HG03280 (cell line): Measurements from ENCODE around the gene TRAPPC2.
"Not testable (repeated sequence)": the region's sequence is repeated elsewhere in the genome, so short reads cannot be mapped to it uniquely, and the experiment has no call there.

Experiments
- ATAC-seq: cut with Tn5 transposase; IDR thresholded peaks from one replicate; pipeline ENCODE4 v1.9.1; 2021; ENCODE audit warnings: mild to moderate bottlenecking, moderate library complexity; ENCODE audit not compliant: unreplicated experiment

TRAPPC2 gene

DNA sequence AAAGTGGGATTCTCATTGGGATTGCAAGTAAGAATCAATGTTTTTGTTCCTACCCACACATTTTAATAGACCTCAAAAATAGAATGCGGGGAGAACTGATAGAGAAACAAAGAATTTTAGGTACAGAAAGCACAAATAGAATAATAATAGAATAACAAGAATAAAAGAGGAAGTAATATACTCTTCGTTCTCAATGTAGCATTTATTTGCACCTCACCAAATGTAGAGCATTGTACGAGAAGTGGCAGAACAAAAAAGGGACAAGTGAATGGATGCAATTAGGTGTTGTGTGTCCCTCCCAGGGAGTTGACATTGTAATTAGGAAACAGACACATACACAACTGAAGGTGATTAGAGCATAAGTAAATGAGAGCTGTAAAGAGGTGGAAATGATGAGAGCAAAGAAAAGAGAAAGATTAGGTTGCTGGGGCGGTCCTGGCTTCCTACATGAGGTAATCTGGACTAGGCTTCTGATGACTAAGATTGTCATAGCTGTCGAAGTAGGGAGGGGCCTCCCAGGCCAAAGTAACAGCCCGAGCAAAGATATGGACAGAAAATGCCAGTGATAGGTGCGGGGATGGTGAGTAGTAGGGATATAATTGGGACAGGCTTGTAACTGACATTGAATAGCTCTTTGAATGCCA lies 35.1 kb downstream of the TRAPPC2 start:
- ATAC-seq: peak; percentile 63

DNA sequence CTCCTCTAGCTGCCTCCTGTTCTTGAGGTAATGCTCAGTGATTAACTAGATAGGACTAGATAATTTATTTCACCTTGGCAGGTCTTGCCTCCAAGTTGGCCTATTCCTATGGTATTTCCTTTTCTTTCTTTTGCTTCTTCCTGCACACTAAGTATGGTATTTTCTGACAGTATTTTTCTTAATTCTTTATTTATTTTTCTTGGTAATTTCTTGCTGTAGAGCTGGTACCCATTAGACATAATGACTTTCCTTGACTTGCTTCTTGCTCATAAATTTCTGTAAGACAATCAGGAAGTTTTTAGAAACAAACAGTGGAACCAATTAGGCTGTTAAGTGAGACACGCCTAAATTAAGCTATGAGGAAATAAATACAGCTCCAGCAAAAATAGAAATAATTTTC lies 36.0 kb downstream of the TRAPPC2 start:
- ATAC-seq: no peak

DNA sequence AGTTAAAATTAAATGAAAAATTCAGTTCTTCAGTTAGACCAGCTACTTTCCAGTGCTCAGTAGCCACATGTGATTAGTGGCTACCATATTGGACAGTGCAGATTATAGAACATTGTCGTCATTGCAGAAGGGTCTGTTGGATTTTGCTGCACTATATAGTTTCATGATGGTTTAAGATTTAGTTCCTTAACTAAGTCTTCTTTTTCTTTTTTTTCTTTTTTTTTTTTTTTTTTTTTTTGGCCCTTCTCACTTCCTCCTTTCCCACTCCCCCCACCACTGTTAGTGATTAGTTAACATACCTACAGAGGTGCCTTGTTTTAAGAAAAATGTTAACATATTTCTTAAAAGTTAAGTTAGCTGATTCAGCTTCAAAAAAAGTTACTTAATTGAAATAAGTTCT lies 36.4 kb downstream of the TRAPPC2 start:
- ATAC-seq: no peak

DNA sequence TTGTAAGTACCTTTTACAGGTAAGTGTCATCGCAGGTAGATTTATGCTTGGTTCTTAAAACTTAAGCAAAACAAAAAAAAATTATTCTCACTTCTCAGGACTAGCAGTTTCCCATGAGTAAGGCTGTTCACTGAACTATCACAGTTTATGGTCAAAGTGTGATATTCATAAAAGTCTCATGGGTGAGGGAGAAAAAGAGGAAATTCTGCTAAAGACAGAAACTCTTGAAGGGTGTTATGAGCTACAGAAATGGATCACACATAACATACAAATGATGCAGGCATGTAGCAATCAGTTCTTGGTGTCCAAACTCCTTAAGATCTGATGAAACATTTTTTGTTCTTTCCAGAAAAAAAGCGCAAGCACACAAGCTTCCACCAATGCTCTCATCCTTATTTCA lies 37.0 kb downstream of the TRAPPC2 start:
- no peak for ATAC-seq

DNA sequence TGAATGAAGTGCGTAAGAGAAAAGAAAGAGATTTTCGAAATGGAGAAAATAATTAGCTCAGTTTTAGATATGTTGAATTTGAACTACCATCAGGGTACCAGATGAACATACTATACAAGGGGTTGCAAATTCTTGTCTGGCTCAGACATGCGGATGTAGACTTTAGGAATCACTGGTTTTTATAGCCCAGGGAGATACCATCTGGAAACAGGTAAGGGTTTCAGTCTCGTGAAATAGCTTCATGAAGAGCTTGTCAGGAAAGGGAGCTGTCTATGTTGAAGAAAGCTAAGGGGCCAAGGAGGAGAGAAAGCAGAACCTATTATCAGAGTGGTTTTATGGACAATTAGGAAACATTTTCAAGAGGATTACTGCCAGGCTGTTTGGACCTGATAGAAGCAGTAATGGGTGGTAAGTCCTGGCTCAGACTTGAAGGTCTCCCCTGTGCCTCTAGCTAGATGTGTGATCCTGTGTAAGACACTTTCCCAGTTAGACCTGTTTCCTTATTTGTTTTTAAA lies 38.8 kb downstream of the TRAPPC2 start:
- ATAC-seq: no peak

DNA sequence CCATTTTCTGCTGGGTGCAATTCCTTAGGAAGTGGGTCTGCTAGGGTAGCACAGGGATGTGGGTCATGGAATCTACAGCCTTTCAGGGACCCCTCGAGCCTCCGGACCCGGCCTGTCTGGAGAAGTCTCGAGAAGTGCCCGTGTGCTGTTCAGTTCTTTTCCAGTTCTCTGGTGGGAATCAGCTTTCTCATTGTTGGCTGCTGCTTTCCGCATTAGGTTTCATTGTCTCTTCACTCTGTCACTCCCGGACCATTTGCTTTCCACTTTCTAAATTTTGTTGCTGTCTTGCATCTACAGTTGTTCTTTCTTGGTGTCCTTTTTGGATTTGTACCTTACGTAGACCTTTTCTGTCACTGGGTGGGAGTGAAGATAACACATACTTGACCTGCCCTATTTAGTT lies 39.4 kb downstream of the TRAPPC2 start:
- no peak for ATAC-seq

DNA sequence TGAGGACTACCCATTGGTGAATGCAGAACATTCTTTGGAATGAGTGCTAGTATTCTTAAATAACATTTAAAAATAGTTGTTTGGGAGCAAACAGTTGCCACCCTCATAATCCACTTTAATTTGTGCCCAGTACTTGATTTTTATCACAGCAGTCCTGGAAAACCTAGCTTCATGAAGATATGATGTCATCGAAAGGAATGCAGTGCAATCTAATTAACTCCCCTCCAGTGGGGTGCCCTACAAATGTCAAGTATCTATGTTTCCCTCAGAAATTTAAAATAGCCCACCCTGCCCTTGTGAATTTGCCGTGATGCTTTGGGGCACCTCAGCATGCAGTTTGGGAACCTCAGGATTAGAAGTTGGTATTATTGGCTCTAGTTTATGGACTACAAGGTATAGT lies 40.1 kb downstream of the TRAPPC2 start:
- ATAC-seq: no peak

DNA sequence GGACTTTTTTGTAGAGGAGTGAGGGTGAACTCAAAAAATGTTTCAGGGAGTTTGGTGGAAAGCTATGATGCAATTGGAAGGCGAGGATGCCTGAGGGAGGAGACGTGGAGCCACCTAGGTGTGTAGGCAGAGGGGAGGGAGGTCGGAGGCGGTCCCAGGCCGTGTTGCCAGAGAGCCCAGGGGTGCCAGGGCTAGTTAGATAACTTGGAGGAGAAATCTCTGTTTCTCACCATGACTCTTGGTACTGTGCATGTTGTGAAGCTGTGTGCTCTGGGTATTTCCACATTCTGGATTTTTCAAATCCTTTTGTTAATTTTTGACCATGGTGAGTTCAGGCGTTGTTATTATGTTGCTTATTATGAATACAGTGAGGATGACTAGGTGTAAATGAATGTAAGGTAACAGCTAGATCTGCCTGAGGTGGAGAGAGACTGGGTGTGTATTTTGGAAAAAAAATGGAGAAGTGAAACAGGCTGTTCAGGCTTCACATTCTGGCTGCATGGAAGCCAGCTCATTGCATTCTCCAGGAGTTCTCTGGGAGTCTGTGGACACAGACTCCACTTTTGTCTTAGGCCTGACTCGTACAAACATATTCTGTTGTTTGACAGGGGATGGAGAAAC lies 41.0 kb downstream of the TRAPPC2 start:
- no peak for ATAC-seq

DNA sequence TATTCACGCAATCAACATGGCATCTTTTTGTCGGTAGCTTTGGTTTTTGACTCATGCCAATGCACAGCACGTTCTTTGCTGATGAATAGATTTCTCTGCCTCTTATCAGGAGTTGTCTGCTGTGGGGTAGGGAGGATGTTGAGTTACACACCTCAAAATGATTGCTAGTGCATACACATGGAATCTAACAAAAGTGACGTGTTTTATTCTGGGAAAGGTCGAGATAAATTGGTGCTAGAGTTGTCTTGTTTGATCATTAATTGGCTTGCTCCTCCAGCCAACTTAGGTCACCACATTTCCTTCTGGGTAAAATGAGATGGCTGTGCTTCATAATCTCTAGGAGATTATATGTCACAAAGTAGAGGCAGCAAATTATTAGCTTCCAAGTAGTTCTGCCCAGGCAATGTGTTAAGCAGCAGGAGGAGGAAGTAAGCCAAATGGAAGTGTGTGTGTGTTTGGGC lies 41.6 kb downstream of the TRAPPC2 start:
- no peak for ATAC-seq

DNA sequence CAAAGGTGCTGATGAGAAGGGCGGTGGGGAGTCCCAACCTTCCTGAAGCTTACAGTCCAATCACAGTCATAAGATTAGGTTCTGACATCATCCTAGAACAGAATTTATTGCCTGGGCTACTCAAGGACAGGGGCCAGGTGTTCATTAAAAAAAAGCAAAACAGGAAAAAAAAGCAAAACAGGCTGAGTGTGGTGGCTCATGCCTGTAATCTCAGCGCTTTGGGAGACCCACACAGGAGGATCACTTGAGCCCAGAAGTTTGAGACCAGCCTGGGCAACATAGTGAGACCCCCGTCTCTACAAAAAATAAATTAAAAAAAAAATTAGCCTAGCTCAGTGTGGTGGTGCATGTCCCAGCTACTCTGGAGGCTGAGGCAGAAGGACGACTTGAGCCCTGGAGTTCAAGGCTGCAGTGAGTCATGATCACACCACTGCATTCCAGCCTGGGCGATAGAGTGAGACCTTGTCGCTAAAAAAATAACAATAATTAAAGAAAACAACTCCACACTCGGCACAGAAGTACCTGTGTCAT lies 42.5 kb downstream of the TRAPPC2 start:
- no peak for ATAC-seq

DNA sequence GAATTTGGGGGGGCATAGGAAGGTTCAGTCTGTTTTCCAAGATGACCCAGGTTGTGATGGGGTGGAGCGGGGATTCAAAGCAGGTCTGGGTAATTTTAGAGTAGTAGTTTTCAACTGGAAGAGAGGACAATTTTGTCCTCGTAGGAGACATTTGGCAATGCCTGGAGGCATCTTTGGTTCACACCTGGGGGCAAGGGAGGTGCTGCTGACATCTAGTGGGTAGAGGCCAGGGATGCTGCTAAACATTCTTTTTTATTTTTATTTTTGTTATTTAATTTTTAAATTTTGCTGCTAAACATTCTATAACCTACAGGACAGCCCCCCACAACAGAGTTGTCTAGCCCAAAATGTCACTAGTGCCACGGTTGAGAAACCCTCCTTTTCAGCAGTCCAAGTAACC lies 43.6 kb downstream of the TRAPPC2 start:
- ATAC-seq: no peak

DNA sequence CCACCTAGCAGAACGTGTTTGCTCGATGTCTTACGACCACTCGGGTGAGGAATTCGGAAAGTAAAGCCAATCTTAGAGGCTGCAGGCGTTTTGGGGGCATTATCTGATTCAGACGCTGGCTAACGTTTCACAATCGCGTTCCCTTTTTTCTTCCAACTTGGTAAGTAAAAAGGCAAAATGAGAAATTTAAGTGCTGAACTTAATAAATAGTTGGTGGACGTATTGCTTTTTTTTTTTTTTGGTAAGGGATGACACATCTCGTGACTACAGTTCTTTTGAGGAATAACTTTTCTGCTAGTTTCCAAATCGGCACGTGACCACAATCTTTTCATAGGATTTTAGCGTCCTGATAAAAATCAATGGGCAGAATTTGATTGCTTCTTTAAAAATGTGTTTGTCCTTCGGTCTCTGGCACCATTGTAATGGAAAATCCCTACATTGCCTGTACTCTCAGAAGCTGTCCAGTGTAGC lies 44.6 kb downstream of the TRAPPC2 start:
- ATAC-seq: no peak

DNA sequence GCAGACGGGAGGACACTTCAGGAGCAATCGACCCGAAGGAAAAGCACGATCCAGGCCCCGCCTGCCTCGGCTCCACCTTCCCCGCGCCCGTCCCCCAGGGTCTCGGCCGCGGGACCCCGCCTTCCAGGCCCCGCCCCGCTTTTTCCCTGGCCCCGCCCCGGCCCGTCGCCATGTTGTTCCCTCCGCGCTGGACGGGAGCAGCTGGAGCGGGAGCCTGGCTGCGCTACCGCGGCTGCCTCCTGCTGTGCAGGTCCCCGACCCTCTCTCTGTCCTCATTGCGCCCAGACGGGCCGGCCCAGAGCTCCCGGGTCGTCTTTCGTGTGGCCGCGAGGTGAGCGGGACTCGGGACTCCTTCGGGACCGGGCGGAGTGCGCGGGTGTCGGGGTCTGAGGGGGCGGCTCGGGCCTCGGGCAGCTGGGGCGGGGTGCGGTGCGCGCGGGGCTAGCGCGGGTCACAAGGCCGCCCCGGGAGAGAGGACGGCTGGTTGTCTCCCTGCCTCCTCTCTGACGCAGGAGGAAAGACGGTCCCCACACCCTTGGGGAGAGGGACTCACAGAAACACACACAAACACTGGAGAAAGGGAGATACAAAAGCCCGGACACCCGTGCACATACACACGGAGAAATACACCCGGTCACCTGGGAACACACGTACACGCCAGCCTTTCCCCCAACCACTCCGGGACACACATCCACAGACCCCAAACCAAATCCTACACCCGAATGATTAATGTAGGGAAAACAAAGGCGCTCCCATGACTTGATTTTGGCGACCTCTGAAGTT lies 45.3 kb downstream of the TRAPPC2 start, which contains the start of gene RAB9A:
TSS of gene RAB9A (plus strand) at position 171 of the 783 bp plus-strand sequence. CDS start 19,619 bp downstream, outside the sequence.
- peak; percentile 83 for ATAC-seq

DNA sequence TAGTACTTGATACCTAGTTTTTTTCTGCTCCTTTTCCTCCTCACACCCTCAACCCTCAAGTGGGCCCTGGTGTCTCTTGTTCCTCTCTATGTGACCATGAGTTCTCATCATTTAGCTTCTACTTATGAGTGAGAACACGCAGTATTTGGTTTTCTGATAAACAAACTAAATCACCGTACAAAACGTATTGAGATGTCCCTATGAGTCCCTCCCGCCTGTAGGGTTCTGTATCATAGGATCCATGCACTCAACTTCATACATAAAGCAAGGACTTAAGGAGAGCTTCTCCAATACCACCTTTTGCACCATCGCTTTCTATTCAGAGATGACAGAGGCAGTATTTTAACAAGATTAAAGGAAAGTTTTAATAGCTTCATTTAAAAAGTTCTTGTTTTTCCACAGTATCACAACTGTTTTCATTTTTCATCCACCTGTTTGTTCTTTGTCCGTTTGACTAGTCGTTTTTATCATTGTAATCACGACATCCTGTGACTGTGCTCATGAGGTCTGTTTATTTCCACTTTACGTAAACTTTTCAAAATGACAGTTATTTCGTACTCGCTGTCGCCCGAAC lies 45.9 kb downstream of the TRAPPC2 start:
- no peak for ATAC-seq

DNA sequence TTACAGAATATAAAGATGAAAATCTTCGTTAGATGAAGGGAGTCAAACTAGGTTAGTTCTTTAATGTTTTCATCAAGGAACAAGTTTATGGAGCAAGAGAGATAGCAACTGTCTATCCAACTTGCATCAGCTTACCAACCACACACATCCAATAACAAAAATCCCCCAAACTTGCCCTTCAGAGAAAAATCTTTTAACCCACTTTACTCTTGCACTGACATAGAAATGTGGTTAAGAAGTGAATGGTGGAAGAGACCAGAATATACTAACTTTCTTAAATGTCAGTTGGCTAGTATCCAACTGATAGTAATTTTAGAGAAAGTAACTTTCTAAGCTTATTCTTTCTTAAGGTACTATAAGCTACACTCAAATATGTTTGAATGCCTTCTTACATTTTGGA lies 47.2 kb downstream of the TRAPPC2 start:
- no peak for ATAC-seq

DNA sequence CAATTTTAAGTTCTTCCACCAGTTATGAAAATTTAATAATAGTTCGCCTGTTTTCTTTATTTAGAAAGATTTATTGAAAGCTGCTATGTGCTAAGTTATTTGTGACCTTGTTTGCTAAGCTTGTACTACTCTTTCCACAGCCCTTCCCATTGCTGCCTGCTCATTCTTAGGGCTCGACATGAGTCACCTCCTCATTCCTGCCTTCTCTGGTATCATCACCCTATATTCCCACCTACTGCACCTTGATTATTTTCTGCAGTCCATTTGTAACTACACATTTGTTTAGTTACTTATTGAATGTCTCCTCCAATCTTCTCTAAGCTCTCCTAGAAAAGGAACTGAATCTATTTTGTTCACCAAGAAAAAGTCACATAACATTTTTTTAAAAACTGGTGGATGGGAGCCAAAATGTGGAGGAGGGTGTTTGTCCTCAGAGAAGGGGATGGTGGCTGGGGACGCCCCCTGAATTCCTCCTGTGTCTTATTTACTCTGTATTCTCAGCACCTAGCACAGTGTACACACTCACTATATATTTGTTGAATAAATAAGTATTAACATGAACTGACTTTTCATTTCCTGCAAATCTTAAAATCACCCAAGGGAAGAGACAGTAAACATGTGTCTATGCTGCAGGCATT lies 49.2 kb downstream of the TRAPPC2 start:
- no peak for ATAC-seq

DNA sequence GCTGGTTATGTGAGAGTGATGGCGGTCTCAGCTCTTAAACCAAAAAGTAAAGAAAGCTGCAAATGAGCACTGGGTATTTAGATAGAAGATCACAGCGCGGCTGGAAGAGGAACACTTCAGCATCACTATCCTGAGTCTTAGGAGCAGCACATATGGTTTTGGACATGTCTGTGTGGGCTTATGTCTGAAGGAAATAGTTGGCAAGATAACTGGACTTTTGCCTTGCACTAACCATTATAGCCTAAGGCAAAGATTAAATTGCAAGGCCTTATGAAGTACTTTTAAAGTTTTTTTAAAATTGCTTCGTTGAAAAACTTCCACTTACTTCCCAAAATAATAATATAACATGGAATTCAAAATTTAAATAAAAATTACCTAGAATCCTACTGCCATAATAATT lies 50.1 kb downstream of the TRAPPC2 start:
- ATAC-seq: no peak

DNA sequence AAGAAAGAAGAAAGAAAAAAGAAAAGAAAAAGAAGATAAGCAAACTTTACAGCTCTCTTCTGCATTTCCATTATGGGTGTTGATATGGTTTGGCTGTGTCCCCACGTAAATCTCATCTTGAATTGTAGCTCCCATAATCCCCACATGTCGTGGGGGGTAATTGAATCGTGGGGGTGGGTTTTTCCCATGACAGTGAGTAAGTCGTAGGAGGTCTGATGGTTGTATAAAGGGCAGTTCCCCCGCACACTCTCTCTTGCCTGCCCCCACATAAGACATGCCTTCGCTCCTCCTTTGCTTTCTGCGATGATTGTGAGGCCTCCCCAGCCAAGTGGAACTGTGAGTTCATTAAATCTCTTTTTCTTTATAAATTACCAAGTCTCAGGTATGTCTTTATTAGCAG lies 52.8 kb downstream of the TRAPPC2 start:
- ATAC-seq: no peak

DNA sequence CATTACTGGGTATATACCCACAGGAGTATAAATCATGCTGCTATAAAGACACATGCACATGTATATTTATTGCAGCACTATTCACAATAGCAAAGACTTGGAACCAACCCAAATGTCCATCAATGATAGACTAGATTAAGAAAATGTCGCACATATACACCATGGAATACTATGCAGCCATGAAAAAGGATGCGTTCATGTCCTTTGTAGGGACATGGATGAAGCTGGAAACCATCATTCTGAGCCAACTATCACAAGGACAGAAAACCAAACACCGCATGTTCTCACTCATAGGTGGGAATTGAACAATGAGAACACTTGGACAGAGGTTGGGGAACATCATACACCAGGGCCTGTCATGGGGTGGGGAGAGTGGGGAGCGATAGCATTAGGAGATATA lies 54.7 kb downstream of the TRAPPC2 start:
- not testable (repeated sequence) for ATAC-seq

DNA sequence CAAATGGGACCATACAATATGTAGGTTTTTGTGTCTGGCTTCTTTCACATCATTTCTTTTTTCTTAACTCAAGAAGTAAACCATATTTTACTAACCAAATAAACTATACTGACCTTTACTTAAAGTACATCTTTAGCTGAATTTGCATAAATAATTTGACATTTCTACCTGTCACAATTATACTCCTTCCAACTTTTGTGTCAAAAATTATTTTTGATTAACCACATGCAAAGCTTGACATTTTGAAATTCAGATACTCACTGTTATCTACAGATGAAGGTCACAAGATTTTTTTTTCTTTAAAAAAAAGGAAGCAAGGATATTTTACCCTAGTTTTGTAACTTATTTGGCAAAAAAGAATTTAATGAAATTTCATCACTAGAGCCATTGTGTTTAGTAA lies 57.5 kb downstream of the TRAPPC2 start:
- ATAC-seq: no peak

DNA sequence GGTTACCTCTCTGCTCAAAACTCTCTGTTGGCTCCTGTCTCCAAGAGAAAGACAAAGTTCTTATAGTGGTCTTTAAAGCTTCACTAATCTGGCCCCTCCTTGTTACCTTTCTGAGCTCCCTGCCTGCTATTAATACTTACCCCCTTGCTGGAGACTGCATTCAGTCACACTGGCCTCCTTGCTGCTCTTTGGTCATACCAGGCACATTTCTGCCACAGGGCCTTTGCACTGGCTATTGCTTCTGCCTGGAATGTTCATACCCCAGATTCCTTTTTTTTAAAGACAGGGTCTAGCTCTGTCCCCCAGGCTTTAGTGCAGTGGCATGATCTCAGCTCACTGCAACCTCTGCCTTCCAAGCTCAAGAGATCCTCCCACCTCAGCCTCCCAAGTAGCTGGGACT lies 61.4 kb downstream of the TRAPPC2 start:
- no peak for ATAC-seq
